HepG2 (cell line): Measurements from ENCODE around the gene BSG. TPM values are rescaled to one million over a fixed set of nuclear protein-coding genes. Genes with fewer than 3 reads are reported as not detected.
A peak's percentile ranks its signal among the peaks of the same experiment; 100 is the strongest.

Experiments used
- BRD4 ChIP-seq: sonication (generic); formaldehyde crosslinking; IDR thresholded peaks from 2 replicates; pipeline ENCODE4 v1.4.0; 2020; ENCODE audit warnings: missing genetic modification reagents
- EED ChIP-seq: sonication (generic); formaldehyde crosslinking; IDR thresholded peaks from 2 replicates; pipeline ENCODE4 v1.5.0; 2020; ENCODE audit warnings: mild to moderate bottlenecking, missing genetic modification reagents
- ELF3 ChIP-seq: IDR thresholded peaks from 2 replicates; pipeline ENCODE4 v1.6.1; 2016; ENCODE audit warnings: missing genetic modification reagents, missing compliant biosample characterization
- KDM4B ChIP-seq: sonication (generic); formaldehyde crosslinking; IDR thresholded peaks from 2 replicates; pipeline ENCODE4 v1.4.0; 2020; ENCODE audit warnings: missing genetic modification reagents
- NFYC ChIP-seq: IDR thresholded peaks from 2 replicates; pipeline ENCODE4 v1.6.1; 2016; ENCODE audit warnings: missing genetic modification reagents, missing compliant biosample characterization
- NONO ChIP-seq, 2 experiments: fragments of 450-650 bp in 1 of 2; sonication (generic) in 1 of 2; formaldehyde crosslinking in 1 of 2; IDR thresholded peaks in 1 of 2; conservative IDR thresholded peaks in 1 of 2; 2 replicates each; pipeline versions ENCODE4 v1.6.1 to v1.8.0; 2017 to 2022; ENCODE audit warnings: mild to moderate bottlenecking in 1 of 2, missing genetic modification reagents in 1 of 2, moderate library complexity in 1 of 2
- NR1H2 ChIP-seq: sonication (generic); formaldehyde crosslinking; IDR thresholded peaks from 2 replicates; pipeline ENCODE4 v1.8.1; 2022; ENCODE audit warnings: low read depth, missing genetic modification reagents, borderline replicate concordance
- PCBP2 ChIP-seq: fragments of 200-400 bp; formaldehyde crosslinking; optimal IDR thresholded peaks from 2 replicates; pipeline ENCODE3; 2018; ENCODE audit warnings: low read length, low read depth; ENCODE audit not compliant: poor library complexity, severe bottlenecking
- PLRG1 ChIP-seq: fragments of 450-650 bp; conservative IDR thresholded peaks from 2 replicates; pipeline ENCODE4 v1.6.1; 2016
- SALL1 ChIP-seq: sonication (generic); formaldehyde crosslinking; IDR thresholded peaks from 2 replicates; pipeline ENCODE4 v1.8.0; 2022; ENCODE audit warnings: mild to moderate bottlenecking, missing genetic modification reagents
- SAP130 ChIP-seq: IDR thresholded peaks from 2 replicates; pipeline ENCODE4 v1.6.1; 2016; ENCODE audit warnings: low read depth
- ZSCAN25 ChIP-seq: sonication (generic); formaldehyde crosslinking; IDR thresholded peaks from 2 replicates; pipeline ENCODE4 v1.8.0; 2022; ENCODE audit warnings: mild to moderate bottlenecking, missing genetic modification reagents
- polyA plus RNA-seq, 8 experiments: library from polyadenylated mRNA; depleted of rRNA in 3 of 8; stranded (reverse) in 7 of 8; unstranded in 1 of 8; fragments of >200 nt; fragmentation: Illumina TruSeq in 4 of 8; extraction: Trizol in 4 of 8; gene quantifications; 2 replicates each; pipeline versions ENCODE4 v1.2.1 to v1.2.3, GENCODE V29; 2011 to 2016; ENCODE audit warnings: low read depth in 4 of 8, missing spikeins in 1 of 8, mixed read lengths in 1 of 8; ENCODE audit not compliant: insufficient read depth in 1 of 8
- total RNA-seq, 5 experiments: library from RNA; depleted of rRNA; stranded (reverse); fragments of >200 nt; fragmentation: Illumina TruSeq; extraction: Trizol; gene quantifications; 2 replicates each; pipeline ENCODE4 v1.2.3, GENCODE V29; 2016; ENCODE audit warnings: low read depth in 1 of 5
- TF ChIP-seq, protein P1 (sequence below): sonication (generic); formaldehyde crosslinking; IDR thresholded peaks from 2 replicates; pipeline ENCODE4 v1.5.1; 2020; ENCODE audit warnings: mild to moderate bottlenecking, missing genetic modification reagents, moderate library complexity
- TF ChIP-seq, protein P2 (sequence below): sonication (generic); formaldehyde crosslinking; IDR thresholded peaks from 2 replicates; pipeline ENCODE4 v1.5.0; 2020; ENCODE audit warnings: missing genetic modification reagents
- TF ChIP-seq, protein P3 (sequence below): IDR thresholded peaks from 2 replicates; pipeline ENCODE4 v1.6.1; 2016
- TF ChIP-seq, protein P4 (sequence below): sonication (generic); formaldehyde crosslinking; IDR thresholded peaks from 2 replicates; pipeline ENCODE4 v1.4.0; 2020; ENCODE audit warnings: missing genetic modification reagents
- TF ChIP-seq, protein P5 (sequence below): IDR thresholded peaks from 2 replicates; pipeline ENCODE4 v1.6.1; 2012; ENCODE audit warnings: inconsistent platforms
- TF ChIP-seq, protein P6 (sequence below): sonication (generic); formaldehyde crosslinking; IDR thresholded peaks from 2 replicates; pipeline ENCODE4 v1.4.0; 2020; ENCODE audit warnings: missing genetic modification reagents, borderline replicate concordance

Gene BSG
- total and polyA plus RNA-seq, 2 of the 13 experiments (the other 11 are each of a cell fraction or from before 2014, with no cell fraction given), result 309 to 754 TPM

DNA sequence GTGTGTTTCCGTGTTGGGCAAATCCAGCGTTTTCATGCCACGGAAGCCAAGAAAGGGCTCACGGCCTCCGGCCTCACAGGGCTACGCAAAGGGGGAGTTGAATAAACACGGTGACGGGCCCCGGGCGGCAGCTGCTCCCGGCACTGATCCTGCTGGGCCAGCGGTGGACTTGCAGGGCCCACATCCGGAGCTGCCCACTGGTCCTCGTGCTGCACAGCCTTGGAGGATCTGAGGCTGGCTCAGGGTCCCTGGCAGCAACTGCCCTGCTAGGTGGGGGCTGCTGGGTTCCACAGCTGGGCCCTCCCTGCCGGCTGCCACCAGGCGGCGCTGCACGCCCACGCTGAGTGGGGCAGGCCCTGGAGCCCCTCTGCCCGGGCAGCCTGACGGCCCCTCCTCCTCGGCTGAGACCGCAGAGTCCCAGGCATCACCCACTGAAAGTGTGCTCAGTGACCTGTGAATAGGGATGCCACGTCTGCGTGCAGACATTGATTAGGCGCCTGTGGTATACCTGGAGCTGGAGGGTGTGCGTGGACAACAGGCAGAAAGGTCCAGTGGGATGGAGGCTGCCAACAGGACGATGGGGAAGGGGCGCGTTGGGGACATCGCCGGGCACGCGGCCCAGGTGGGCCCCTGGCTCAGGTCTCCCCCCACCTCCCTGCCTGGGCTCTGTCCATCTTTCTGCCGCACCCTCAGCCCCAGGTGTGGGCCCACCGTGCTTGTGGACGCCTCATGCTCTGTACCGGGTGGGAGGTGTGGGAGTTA lies 12.0 kb downstream of the BSG start (continued):
- TF ChIP-seq, protein P1, sequence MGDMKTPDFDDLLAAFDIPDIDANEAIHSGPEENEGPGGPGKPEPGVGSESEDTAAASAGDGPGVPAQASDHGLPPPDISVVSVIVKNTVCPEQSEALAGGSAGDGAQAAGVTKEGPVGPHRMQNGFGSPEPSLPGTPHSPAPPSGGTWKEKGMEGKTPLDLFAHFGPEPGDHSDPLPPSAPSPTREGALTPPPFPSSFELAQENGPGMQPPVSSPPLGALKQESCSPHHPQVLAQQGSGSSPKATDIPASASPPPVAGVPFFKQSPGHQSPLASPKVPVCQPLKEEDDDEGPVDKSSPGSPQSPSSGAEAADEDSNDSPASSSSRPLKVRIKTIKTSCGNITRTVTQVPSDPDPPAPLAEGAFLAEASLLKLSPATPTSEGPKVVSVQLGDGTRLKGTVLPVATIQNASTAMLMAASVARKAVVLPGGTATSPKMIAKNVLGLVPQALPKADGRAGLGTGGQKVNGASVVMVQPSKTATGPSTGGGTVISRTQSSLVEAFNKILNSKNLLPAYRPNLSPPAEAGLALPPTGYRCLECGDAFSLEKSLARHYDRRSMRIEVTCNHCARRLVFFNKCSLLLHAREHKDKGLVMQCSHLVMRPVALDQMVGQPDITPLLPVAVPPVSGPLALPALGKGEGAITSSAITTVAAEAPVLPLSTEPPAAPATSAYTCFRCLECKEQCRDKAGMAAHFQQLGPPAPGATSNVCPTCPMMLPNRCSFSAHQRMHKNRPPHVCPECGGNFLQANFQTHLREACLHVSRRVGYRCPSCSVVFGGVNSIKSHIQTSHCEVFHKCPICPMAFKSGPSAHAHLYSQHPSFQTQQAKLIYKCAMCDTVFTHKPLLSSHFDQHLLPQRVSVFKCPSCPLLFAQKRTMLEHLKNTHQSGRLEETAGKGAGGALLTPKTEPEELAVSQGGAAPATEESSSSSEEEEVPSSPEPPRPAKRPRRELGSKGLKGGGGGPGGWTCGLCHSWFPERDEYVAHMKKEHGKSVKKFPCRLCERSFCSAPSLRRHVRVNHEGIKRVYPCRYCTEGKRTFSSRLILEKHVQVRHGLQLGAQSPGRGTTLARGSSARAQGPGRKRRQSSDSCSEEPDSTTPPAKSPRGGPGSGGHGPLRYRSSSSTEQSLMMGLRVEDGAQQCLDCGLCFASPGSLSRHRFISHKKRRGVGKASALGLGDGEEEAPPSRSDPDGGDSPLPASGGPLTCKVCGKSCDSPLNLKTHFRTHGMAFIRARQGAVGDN, result peak; percentile 79
- TF ChIP-seq NONO (IDR thresholded peaks at IDR 0.05), result no peak
- no peak; the same call in 1 of the 2 replicates for TF ChIP-seq NONO (CRISPR knock-in tag; conservative IDR thresholded peaks at IDR 0.05)
- no peak for TF ChIP-seq ELF3 (CRISPR knock-in tag)
- TF ChIP-seq, protein P2, sequence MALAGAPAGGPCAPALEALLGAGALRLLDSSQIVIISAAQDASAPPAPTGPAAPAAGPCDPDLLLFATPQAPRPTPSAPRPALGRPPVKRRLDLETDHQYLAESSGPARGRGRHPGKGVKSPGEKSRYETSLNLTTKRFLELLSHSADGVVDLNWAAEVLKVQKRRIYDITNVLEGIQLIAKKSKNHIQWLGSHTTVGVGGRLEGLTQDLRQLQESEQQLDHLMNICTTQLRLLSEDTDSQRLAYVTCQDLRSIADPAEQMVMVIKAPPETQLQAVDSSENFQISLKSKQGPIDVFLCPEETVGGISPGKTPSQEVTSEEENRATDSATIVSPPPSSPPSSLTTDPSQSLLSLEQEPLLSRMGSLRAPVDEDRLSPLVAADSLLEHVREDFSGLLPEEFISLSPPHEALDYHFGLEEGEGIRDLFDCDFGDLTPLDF (CRISPR knock-in tag), result no peak
- TF ChIP-seq PLRG1, result no peak
- TF ChIP-seq PCBP2, result no peak
- TF ChIP-seq KDM4B (CRISPR knock-in tag), result peak; percentile 27; the same call in 1 of the 2 replicates
- 0 out of 2 replicates have a peak, but pooled peaks have one; percentile 69 for TF ChIP-seq EED (CRISPR knock-in tag)
- TF ChIP-seq SAP130 (CRISPR knock-in tag), result peak; percentile 26; the same call in 1 of the 2 replicates
- no peak for TF ChIP-seq BRD4 (CRISPR knock-in tag)
- TF ChIP-seq, protein P3, sequence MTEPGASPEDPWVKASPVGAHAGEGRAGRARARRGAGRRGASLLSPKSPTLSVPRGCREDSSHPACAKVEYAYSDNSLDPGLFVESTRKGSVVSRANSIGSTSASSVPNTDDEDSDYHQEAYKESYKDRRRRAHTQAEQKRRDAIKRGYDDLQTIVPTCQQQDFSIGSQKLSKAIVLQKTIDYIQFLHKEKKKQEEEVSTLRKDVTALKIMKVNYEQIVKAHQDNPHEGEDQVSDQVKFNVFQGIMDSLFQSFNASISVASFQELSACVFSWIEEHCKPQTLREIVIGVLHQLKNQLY, result 0 out of 2 replicates have a peak, but pooled peaks have one; percentile 16
- TF ChIP-seq ZSCAN25 (CRISPR knock-in tag), result peak; percentile 84
- peak; percentile 66; the same call in 1 of the 2 replicates for TF ChIP-seq SALL1
- TF ChIP-seq, protein P4, sequence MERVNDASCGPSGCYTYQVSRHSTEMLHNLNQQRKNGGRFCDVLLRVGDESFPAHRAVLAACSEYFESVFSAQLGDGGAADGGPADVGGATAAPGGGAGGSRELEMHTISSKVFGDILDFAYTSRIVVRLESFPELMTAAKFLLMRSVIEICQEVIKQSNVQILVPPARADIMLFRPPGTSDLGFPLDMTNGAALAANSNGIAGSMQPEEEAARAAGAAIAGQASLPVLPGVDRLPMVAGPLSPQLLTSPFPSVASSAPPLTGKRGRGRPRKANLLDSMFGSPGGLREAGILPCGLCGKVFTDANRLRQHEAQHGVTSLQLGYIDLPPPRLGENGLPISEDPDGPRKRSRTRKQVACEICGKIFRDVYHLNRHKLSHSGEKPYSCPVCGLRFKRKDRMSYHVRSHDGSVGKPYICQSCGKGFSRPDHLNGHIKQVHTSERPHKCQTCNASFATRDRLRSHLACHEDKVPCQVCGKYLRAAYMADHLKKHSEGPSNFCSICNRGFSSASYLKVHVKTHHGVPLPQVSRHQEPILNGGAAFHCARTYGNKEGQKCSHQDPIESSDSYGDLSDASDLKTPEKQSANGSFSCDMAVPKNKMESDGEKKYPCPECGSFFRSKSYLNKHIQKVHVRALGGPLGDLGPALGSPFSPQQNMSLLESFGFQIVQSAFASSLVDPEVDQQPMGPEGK (CRISPR knock-in tag), result peak; percentile 93
- no peak for TF ChIP-seq NFYC (CRISPR knock-in tag)
- TF ChIP-seq, protein P5, sequence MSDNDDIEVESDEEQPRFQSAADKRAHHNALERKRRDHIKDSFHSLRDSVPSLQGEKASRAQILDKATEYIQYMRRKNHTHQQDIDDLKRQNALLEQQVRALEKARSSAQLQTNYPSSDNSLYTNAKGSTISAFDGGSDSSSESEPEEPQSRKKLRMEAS, result 0 out of 2 replicates have a peak, but pooled peaks have one; percentile 30
- TF ChIP-seq, protein P6, sequence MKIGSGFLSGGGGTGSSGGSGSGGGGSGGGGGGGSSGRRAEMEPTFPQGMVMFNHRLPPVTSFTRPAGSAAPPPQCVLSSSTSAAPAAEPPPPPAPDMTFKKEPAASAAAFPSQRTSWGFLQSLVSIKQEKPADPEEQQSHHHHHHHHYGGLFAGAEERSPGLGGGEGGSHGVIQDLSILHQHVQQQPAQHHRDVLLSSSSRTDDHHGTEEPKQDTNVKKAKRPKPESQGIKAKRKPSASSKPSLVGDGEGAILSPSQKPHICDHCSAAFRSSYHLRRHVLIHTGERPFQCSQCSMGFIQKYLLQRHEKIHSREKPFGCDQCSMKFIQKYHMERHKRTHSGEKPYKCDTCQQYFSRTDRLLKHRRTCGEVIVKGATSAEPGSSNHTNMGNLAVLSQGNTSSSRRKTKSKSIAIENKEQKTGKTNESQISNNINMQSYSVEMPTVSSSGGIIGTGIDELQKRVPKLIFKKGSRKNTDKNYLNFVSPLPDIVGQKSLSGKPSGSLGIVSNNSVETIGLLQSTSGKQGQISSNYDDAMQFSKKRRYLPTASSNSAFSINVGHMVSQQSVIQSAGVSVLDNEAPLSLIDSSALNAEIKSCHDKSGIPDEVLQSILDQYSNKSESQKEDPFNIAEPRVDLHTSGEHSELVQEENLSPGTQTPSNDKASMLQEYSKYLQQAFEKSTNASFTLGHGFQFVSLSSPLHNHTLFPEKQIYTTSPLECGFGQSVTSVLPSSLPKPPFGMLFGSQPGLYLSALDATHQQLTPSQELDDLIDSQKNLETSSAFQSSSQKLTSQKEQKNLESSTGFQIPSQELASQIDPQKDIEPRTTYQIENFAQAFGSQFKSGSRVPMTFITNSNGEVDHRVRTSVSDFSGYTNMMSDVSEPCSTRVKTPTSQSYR, result peak; percentile 30; the same call in 1 of the 2 replicates
- TF ChIP-seq NR1H2 (CRISPR knock-in tag), result no peak
